ENCODE data around the gene COPS3. TPM values are rescaled to one million over a fixed set of nuclear protein-coding genes. Genes with fewer than 3 reads are reported as not detected.

Gene COPS3
- total and polyA plus RNA-seq, 2 donors (not counting 1 experiment from before 2014, with no cell fraction given), result 62.3 to 80.6 TPM

GRCh38 chr17:17204041-17204591, 76.9 kb downstream of the COPS3 start:
- Histone ChIP-seq H3K9me3 (ENCODE audit: control insufficient read depth, insufficient read depth, low read depth, low read length) (no peaks in the 10 kb centered on the region), H3K27me3 (ENCODE audit: control insufficient read depth, insufficient read depth, low read length) (no peaks in the 10 kb centered on the region), H3K27ac (ENCODE audit: insufficient read depth, low read length) (no peak overlapping the region), H3K4me2 (ENCODE audit: extremely low read depth, insufficient read depth, low read length) (peak overlapping the region; percentile 90), H4K20me1 (ENCODE audit: control insufficient read depth, extremely low read depth, insufficient read depth, low read length) (no peaks in the 10 kb centered on the region), H3K4me3 (replicated peaks in 1 of 4; ENCODE audit: control extremely low read depth in 1 of 4, insufficient read depth in 1 of 4, low read depth in 3 of 4, low read length in 4 of 4) (no peak overlapping the region), H3K36me3 (ENCODE audit: control insufficient read depth, insufficient read depth, low read length) (peaks cover 2% of the 10 kb centered on the region), H3K79me2 (ENCODE audit: control insufficient read depth, insufficient read depth, low read length) (peaks cover 9% of the 10 kb centered on the region), H2AFZ (ENCODE audit: low read length) (no peak overlapping the region), H3K9ac (ENCODE audit: insufficient read depth, low read length) (no peak overlapping the region), H3K4me1 (ENCODE audit: control insufficient read depth, extremely low read depth, insufficient read depth, low read length) (peaks cover 14% of the 10 kb centered on the region)
- TF ChIP-seq EZH2 (IDR thresholded peaks at IDR 0.05; ENCODE audit: low read length, missing control alignments), result no peak
- TF ChIP-seq, protein P1, sequence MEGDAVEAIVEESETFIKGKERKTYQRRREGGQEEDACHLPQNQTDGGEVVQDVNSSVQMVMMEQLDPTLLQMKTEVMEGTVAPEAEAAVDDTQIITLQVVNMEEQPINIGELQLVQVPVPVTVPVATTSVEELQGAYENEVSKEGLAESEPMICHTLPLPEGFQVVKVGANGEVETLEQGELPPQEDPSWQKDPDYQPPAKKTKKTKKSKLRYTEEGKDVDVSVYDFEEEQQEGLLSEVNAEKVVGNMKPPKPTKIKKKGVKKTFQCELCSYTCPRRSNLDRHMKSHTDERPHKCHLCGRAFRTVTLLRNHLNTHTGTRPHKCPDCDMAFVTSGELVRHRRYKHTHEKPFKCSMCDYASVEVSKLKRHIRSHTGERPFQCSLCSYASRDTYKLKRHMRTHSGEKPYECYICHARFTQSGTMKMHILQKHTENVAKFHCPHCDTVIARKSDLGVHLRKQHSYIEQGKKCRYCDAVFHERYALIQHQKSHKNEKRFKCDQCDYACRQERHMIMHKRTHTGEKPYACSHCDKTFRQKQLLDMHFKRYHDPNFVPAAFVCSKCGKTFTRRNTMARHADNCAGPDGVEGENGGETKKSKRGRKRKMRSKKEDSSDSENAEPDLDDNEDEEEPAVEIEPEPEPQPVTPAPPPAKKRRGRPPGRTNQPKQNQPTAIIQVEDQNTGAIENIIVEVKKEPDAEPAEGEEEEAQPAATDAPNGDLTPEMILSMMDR (conservative IDR thresholded peaks at IDR 0.05 in 1 of 2, IDR thresholded peaks at IDR 0.05 in 1 of 2; ENCODE audit: low read depth in 1 of 2, low read length in 2 of 2), result no peak
- no peak for DNase-seq (ENCODE audit: low read depth in 2 of 2)

DNA sequence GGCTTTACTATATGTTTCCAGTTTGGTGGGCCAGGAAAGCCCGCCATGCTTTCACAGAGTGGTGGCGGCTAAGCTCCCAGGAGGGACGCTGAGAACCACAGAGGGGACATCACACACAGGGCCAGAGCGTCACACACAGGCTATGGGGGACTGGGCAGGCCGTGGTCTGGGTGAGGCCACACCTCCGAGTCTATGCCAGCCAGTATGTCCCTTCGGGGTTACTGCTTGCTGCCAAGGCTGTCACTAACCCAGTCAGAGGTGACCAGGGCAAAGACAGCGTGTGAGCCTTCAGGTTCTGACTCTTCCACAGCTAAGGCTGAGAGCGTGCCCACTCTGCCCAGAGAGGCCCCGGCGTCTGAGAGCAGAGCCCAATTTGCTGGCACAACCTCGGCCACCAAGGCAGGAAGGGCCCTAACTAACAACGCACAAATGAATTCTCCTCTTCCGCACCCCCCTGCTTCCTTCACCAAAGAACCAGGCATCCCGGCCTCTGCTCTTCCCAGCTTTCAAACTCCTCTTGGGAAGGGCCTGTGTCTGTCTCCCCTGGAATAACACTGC, 77.8 kb downstream of the COPS3 start:
- Histone ChIP-seq H3K4me2 (ENCODE audit: extremely low read depth, insufficient read depth, low read length) (no peak overlapping the region), H3K27me3 (ENCODE audit: control insufficient read depth, insufficient read depth, low read length) (no peaks in the 10 kb centered on the region), H3K4me3 (replicated peaks in 1 of 4; ENCODE audit: control extremely low read depth in 1 of 4, insufficient read depth in 1 of 4, low read depth in 3 of 4, low read length in 4 of 4) (no peak overlapping the region), H3K27ac (ENCODE audit: insufficient read depth, low read length) (no peak overlapping the region), H3K36me3 (ENCODE audit: control insufficient read depth, insufficient read depth, low read length) (peaks cover 2% of the 10 kb centered on the region), H2AFZ (ENCODE audit: low read length) (no peak overlapping the region), H4K20me1 (ENCODE audit: control insufficient read depth, extremely low read depth, insufficient read depth, low read length) (no peaks in the 10 kb centered on the region), H3K4me1 (ENCODE audit: control insufficient read depth, extremely low read depth, insufficient read depth, low read length) (peaks cover 14% of the 10 kb centered on the region), H3K9ac (ENCODE audit: insufficient read depth, low read length) (no peak overlapping the region), H3K9me3 (ENCODE audit: control insufficient read depth, insufficient read depth, low read depth, low read length) (no peaks in the 10 kb centered on the region), H3K79me2 (ENCODE audit: control insufficient read depth, insufficient read depth, low read length) (peaks cover 9% of the 10 kb centered on the region)
- no peak for DNase-seq (ENCODE audit: low read depth in 2 of 2)
- no peak for TF ChIP-seq EZH2 (IDR thresholded peaks at IDR 0.05; ENCODE audit: low read length, missing control alignments)
- TF ChIP-seq, protein P1 (conservative IDR thresholded peaks at IDR 0.05 in 1 of 2, IDR thresholded peaks at IDR 0.05 in 1 of 2; ENCODE audit: low read depth in 1 of 2, low read length in 2 of 2), result no peak

- no peak for TF ChIP-seq EZH2 (IDR thresholded peaks at IDR 0.05; ENCODE audit: low read length, missing control alignments)
- TF ChIP-seq, protein P1 (conservative IDR thresholded peaks at IDR 0.05 in 1 of 2, IDR thresholded peaks at IDR 0.05 in 1 of 2; ENCODE audit: low read depth in 1 of 2, low read length in 2 of 2), result no peak
- Histone ChIP-seq H3K4me3 (replicated peaks in 1 of 4; ENCODE audit: control extremely low read depth in 1 of 4, insufficient read depth in 1 of 4, low read depth in 3 of 4, low read length in 4 of 4) (no peak overlapping the region), H3K4me1 (ENCODE audit: control insufficient read depth, extremely low read depth, insufficient read depth, low read length) (peaks cover 14% of the 10 kb centered on the region), H3K9ac (ENCODE audit: insufficient read depth, low read length) (no peak overlapping the region), H3K27me3 (ENCODE audit: control insufficient read depth, insufficient read depth, low read length) (no peaks in the 10 kb centered on the region), H3K9me3 (ENCODE audit: control insufficient read depth, insufficient read depth, low read depth, low read length) (no peaks in the 10 kb centered on the region), H3K27ac (ENCODE audit: insufficient read depth, low read length) (no peak overlapping the region), H2AFZ (ENCODE audit: low read length) (no peak overlapping the region), H3K4me2 (ENCODE audit: extremely low read depth, insufficient read depth, low read length) (no peak overlapping the region), H3K79me2 (ENCODE audit: control insufficient read depth, insufficient read depth, low read length) (peaks cover 9% of the 10 kb centered on the region), H3K36me3 (ENCODE audit: control insufficient read depth, insufficient read depth, low read length) (peaks cover 2% of the 10 kb centered on the region), H4K20me1 (ENCODE audit: control insufficient read depth, extremely low read depth, insufficient read depth, low read length) (no peaks in the 10 kb centered on the region)
- DNase-seq (ENCODE audit: low read depth in 2 of 2), result peak in 1 of 2 donors; percentile 42
These were observed 79.1 kb downstream of the COPS3 start for GRCh38 chr17:17201907-17202306.

Measured in fibroblast of lung (primary cell).